BE2C (cell line): ENCODE data around the gene PHACTR3.

Experiments used
- DNase-seq: peaks from one replicate; pipeline ENCODE4 v3.0.0-alpha.2; 2020
- H3K27me3 ChIP-seq: fragments of 250-450 bp; sonication (Bioruptor Pico); 2 replicates; pipeline ENCODE4 v1.5.1; 2020; ENCODE audit warnings: mild to moderate bottlenecking
- H3K36me3 ChIP-seq: fragments of 250-450 bp; sonication (Bioruptor Pico); 2 replicates; pipeline ENCODE4 v1.5.1; 2020; ENCODE audit warnings: mild to moderate bottlenecking
- H3K4me1 ChIP-seq: fragments of 250-450 bp; sonication (Bioruptor Pico); 2 replicates; pipeline ENCODE4 v1.5.1; 2020
- H3K4me3 ChIP-seq: 2 replicates; pipeline ENCODE4 v1.5.1; 2011; ENCODE audit warnings: low read depth, low read length
- H3K9me3 ChIP-seq: fragments of 250-450 bp; sonication (Bioruptor Pico); 2 replicates; pipeline ENCODE4 v1.5.1; 2020
- CTCF ChIP-seq: IDR thresholded peaks from 2 replicates; pipeline ENCODE4 v1.5.1; 2012; ENCODE audit warnings: mild to moderate bottlenecking, low read depth, low read length

PHACTR3 gene

GRCh38 chr20:59577037-59577808, 27.1 kb upstream of the PHACTR3 start:
- Histone ChIP-seq H3K9me3 (no peaks in the 10 kb centered on the region), H3K4me1 (no peaks in the 10 kb centered on the region), H3K4me3 (no peak overlapping the region), H3K27me3 (peaks cover 64% of the 10 kb centered on the region), H3K36me3 (no peaks in the 10 kb centered on the region)
- no peak for DNase-seq
- no peak for TF ChIP-seq CTCF

GRCh38 chr20:59577809-59578435, 26.4 kb upstream of the PHACTR3 start:
- TF ChIP-seq CTCF, result no peak
- H3K4me1 ChIP-seq, result no peaks in the 10 kb centered on the region
- no peaks in the 10 kb centered on the region for H3K9me3 ChIP-seq
- no peak overlapping the region for H3K4me3 ChIP-seq
- no peak for DNase-seq
- H3K27me3 ChIP-seq, result peaks cover 66% of the 10 kb centered on the region
- no peaks in the 10 kb centered on the region for H3K36me3 ChIP-seq

- Histone ChIP-seq H3K4me3 (no peak overlapping the region), H3K27me3 (peaks cover 70% of the 10 kb centered on the region), H3K4me1 (no peaks in the 10 kb centered on the region), H3K36me3 (no peaks in the 10 kb centered on the region), H3K9me3 (no peaks in the 10 kb centered on the region)
- no peak for DNase-seq
- no peak for TF ChIP-seq CTCF
These were observed 25.6 kb upstream of the PHACTR3 start for GRCh38 chr20:59578436-59579403.

- Histone ChIP-seq H3K36me3 (no peaks in the 10 kb centered on the region), H3K4me1 (no peaks in the 10 kb centered on the region), H3K4me3 (no peak overlapping the region), H3K27me3 (peaks cover 73% of the 10 kb centered on the region), H3K9me3 (no peaks in the 10 kb centered on the region)
- no peak for DNase-seq
- TF ChIP-seq CTCF, result no peak
These were observed 24.8 kb upstream of the PHACTR3 start for GRCh38 chr20:59579404-59580145.

GRCh38 chr20:59580146-59580946, 24.0 kb upstream of the PHACTR3 start:
- no peak for TF ChIP-seq CTCF
- Histone ChIP-seq H3K4me1 (no peaks in the 10 kb centered on the region), H3K9me3 (no peaks in the 10 kb centered on the region), H3K36me3 (no peaks in the 10 kb centered on the region), H3K4me3 (no peak overlapping the region), H3K27me3 (peaks cover 73% of the 10 kb centered on the region)
- DNase-seq, result no peak
